Renal cortical epithelial cell (primary cell): Measurements from ENCODE around the gene TRAPPC4. TPM values are rescaled to one million over a fixed set of nuclear protein-coding genes. Genes with fewer than 3 reads are reported as not detected.
"Not testable (repeated sequence)": the region's sequence is repeated elsewhere in the genome, so short reads cannot be mapped to it uniquely, and the experiment has no call there.

Experiments used
- DNase-seq: peaks from one replicate; pipeline ENCODE4 v3.0.0-alpha.2; 2011; ENCODE audit warnings: low read depth
- total RNA-seq: library from RNA; depleted of rRNA; stranded (reverse); fragments of >200 nt; gene quantifications from 2 replicates; pipeline ENCODE4 v1.2.3, GENCODE V29; 2014

The TRAPPC4 gene
- 102 and 103 TPM in 2 replicates for total RNA-seq

DNA sequence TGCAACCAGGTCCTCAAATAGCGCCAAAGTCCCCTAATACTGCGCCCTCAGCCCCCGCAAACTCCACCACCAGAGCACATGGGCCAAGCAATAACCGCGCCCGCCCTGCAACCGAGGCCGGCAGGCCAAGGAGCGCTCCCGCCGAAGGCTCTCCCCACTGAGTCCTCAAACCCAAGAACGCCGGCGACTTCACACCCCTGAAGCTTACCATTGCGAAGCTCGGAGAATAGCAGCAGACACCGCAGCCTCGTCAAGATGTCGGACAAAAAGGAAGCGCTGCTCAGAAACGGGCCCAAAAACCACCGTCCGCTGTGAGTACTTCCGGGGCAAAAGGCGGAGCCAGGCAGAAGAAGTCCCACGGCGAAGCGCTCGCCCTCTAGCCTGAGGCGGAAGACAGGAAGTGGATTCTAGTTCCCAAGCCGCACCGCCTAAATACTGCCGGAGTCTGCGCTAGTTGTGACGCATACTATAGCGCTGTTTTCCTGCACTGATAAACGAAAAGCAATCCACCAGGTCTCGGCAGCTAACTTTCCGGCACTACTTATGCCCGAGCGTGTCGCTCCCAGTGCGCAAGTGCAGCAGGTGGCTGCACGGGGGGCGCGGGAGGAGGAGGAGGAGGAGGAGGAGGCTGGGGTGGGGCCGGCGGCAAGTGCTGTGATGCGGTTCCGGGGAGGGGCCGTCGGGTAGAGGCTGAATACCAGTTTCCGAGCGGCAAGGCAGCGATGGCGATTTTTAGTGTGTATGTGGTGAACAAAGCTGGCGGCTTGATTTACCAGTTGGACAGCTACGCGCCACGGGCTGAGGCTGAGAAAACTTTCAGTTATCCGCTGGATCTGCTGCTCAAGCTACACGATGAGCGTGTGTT is at the start of gene TRAPPC4, which contains the start of gene RPS25:
Gene TRAPPC4 (plus strand): TSS at position 693 of the 865 bp plus-strand sequence. CDS start 30 bp downstream, at position 723.
Gene RPS25 (minus strand): TSS at position 270 of the 865 bp plus-strand sequence. CDS start 59 bp downstream, at position 211.
- DNase-seq = peak; percentile 92

DNA sequence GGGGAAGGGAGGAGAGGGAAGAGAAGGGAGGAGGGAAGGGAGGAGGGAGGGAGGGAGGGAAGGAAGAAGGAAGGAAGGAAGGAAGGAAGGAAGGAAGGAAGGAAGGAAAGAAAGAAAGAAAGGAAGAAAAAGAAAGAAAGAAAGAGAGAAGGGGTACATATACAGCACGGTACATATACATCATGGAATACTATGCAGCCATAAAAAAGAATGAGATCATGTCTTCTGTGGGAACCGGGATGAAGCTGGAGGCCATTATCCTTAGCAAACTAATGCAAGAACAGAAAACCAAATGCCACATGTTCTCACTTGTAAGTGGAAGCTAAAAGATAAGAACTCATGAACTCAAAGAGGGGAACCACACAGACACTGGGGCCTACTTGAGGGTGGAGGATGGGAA is 49.1 kb upstream of the TRAPPC4 start:
- not testable (repeated sequence) for DNase-seq

- no peak for DNase-seq
Observed at GRCh38 chr11:118971646-118972045, 46.9 kb upstream of the TRAPPC4 start, which contains the start of gene FOXR1. FOXR1 (plus strand) TSS chr11:118971761; CDS start chr11:118971932, 171 bp downstream.

- DNase-seq = no peak
Observed at GRCh38 chr11:118973985-118974384, 44.6 kb upstream of the TRAPPC4 start.

DNA sequence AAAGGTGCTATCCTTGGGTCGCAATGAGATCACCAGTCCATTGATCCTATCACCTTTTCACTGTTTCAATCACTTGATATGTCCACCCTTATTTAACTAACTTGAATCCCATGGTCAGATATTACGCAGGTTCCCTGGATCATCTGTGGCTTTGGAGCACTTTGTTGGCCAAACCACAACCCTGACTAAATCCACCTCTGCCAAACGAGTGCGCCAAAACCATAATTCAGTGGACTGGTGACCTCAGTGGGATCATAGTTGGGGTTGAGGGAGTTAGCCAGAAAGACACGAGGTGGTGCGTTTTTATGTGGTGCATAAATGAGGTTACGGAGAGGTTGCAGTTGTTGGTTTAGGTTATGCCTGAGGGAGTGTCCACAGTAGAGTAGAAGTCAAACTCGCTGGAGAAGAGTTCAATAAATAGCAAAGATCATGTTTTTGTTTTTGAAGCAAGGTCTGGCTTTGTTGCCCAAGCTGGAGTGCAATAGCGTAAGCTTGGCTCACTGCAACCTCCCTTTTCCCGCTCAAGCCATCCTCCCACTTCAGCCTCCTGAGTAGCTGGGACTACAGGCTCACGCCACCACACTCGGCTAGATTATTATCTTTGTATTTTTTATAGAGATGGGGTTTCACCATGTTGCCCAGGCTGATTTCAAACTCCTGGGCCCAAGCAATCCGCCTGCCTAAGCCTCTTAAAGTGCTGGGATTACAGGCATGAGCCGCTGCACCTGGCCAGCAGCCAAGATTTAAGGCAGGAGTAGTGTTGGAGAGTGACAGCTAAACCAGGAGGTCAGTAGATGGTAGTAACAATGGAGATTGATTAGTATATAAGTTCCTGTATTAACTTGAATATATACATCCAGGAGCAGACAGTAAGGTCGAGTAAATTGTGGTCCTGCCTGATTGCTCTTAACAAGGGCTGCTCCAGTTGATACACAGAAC is 42.5 kb upstream of the TRAPPC4 start:
- DNase-seq = peak; percentile 9

GRCh38 chr11:118979434-118979833 is 39.1 kb upstream of the TRAPPC4 start:
- DNase-seq = no peak

DNA sequence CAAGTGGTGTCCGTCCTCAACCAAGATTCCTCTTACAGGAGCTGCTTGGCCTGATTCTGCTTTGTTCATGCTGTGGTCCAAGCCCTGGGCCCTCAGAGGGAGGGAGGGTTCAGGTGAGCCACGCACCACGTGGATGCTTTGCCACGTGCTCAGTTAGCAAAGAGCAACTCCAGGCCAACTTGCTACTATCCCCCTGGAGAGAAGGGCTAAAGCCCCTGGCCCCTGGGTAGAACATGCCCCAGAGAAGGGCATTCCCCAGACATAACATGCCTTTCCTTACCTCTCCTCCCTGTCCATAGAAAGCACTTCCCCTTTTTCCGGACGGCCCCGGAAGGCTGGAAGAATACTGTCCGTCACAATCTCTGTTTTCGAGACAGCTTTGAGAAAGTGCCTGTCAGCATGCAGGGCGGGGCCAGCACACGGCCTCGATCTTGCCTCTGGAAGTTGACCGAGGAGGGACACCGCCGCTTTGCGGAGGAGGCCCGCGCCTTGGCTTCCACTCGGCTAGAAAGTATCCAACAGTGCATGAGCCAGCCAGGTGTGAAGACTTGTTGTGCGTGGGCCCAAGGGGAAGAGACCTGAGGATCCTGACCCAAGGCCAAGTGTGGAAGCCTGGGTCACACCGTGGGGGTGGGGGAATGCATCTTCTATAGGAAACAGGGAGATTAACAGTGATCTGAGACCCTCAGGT is 38.2 kb upstream of the TRAPPC4 start:
- DNase-seq = no peak

DNA sequence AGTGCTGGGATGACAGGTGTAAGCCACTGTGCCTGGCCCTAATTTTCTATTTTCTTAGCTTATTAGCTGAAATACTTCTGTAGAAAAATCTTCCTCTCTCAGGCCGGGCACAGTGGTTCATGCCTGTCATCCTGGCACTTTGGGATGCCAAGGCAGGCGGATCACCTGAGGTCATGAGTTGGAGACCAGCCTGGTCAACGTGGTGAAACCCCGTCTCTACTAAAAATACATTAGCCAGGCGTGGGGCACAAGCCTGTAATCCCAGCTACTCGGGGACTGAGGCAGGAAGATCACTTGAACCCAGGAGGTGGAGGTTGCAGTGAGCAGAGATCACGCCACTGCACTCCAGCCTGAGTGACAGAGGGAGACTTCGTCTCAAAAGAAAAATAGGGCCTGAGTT is 34.2 kb upstream of the TRAPPC4 start:
- not testable (repeated sequence) for DNase-seq

DNA sequence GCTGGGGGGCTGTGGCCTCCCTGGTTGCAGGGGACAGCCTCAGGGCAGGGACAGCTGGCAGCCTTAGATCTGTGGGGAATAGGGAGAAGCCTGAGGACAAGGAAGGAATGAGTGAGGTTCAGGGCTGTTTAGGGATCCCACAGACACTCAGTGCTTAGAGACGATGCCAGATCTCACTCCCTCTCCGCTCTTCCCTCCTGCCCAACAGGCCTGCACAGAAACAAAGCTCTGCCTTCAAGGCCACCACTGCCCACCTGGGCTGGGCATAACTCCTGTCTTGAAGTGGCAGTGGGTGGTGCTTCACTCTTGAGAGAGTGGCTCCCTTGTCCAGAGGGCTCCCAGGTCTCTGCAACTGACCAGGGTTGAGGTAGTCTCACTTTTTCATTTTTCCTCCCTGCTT is 33.7 kb upstream of the TRAPPC4 start:
- DNase-seq = no peak

DNA sequence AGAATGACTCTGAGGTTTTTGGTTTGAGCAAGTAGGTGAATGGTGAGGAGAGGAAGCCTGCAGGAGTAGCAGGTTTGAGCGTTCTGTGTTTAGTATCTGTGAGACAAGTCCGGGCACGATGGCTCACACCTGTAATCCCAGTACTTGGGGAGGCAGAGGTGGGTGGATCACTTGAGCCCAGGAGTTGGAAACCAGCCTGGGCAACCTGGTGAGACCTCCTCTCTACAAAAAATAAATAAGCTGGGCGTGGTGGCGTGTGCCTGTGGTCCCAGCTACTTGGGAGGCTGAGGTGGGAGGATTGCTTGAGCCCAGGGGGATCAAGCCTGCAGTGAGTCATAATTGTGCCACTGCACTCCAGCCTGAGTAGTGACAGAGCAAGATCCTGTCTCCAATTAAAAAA is 30.3 kb upstream of the TRAPPC4 start:
- no peak for DNase-seq

DNA sequence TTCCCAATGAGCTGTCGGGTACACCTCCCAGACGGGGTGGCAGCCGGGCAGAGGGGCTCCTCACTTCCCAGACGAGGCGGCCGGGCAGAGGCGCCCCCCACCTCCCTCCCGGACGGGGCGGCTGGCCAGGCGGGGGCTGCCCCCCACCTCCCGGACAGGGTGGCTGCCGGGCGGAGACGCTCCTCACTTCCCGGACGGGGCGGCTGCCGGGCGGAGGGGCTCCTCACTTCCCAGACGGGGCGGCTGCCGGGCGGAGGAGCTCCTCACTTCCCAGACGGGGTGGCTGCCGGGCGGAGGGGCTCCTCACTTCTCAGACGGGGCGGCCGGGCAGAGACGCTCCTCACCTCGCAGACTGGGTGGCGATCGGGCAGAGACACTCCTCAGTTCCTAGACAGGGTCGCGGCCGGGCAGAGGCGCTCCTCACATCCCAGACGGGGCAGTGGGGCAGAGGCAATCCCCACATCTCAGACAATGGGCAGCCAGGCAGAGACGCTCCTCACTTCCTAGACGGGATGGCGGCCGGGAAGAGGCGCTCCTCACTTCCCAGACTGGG is 27.0 kb upstream of the TRAPPC4 start:
- DNase-seq = not testable (repeated sequence)

DNA sequence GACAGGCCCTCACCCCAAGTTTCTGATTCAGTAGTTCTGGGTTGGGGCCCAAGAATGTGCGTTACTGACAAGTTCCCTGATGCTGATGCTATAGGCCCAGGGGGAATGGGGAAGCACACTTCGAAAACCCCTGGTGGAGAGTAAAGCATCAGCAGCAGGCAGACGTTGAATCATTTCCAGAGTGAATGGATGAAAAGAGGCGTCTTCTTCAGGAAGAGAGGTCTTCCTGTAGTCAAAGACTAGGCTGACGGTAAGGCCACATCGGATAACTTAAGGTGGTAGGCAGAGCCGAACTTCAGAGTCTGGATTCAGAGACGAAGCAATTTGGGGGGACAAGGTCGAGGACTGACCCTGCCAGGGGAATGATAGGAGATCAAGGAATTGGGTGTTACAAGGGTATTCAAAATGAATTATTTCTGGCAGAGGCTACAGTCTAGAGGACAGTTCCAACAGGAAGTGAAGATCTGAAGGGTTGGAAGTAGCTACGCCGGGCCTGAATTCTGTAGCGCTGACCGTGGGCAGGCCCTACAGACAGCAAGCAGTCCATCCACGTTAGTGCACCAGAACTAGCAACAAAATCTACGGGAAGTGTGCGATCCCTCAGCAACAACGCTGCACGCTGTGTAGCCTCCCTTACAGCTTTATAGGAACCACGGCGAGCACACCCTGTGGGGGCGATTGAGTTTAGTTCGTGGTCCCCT is 21.5 kb upstream of the TRAPPC4 start:
- no peak for DNase-seq

GRCh38 chr11:118997627-118998387 is 20.8 kb upstream of the TRAPPC4 start, which contains the start of gene CENATAC:
CENATAC (plus strand) TSS chr11:118998138; CDS start chr11:118998198, 60 bp downstream.
- DNase-seq = peak; percentile 72

GRCh38 chr11:118998388-118998717 is 20.2 kb upstream of the TRAPPC4 start:
- DNase-seq = no peak

DNA sequence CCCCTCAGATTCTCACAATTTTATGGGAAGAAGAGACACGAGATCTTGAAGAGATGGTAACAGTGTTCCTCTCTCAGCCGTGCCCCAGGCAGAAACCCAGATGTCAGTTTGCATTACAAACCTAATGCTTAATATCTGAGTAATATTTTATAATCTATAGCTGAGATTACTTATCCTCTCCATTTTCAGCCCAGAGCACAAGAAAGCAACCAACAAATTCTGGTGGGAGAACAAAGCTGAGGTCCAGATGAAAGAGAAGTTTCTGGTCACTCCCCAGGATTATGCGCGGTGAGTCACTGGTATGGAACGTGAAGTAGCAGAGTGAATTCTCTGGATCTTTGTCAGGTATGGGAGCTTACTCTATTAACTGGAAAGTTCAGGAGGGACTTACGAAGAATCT is 19.7 kb upstream of the TRAPPC4 start:
- DNase-seq = peak; percentile 89

DNA sequence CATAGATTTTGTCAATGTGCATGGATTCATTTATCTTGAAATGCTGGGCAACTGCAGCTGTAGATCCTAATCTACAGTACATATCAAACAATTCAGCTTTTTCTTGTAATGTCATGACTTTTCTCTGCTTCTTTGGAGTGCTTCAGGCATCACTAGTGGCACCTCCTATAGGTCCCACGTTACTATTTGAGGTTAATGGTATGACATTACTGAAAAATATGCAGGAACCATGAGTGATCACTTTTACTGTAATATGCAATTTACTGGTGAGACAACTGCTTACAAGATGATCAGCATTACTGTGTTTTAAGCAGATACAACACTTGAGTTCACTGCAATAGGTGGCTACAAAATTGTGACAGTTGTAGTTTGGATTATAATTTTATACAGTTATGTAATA is 17.7 kb upstream of the TRAPPC4 start:
- no peak for DNase-seq

DNA sequence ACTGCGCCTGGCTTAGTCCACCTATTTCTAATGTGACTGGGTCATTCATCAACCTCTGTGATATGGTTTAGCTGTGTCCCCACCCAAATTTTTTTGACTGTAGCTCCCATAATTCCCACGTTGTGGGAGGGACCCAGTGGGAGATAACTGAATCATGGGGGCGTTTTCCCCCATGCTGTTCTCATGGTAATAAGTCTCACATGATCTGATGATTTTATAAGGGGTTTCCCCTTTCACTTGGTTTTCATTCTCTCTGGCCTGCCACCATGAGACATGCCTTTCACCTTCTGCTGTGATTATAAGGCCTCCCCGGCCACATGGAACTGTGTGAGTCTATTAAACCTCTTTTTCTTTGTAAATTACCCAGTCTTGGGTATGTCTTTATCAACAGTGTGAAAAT is 11.9 kb upstream of the TRAPPC4 start:
- no peak for DNase-seq

- DNase-seq = no peak
Observed at GRCh38 chr11:119011476-119012053, 7.0 kb upstream of the TRAPPC4 start.

GRCh38 chr11:119012629-119013170 is 5.9 kb upstream of the TRAPPC4 start:
- no peak for DNase-seq
